GM18502 (cell line): Measurements from ENCODE around the gene OR2AK2.
"Not testable (repeated sequence)": the region's sequence is repeated elsewhere in the genome, so short reads cannot be mapped to it uniquely, and the experiment has no call there.

Experiments used
- ATAC-seq: cut with Tn5 transposase; IDR thresholded peaks from one replicate; pipeline ENCODE4 v1.9.1; 2021; ENCODE audit warnings: mild to moderate bottlenecking; ENCODE audit not compliant: unreplicated experiment, poor library complexity

Gene OR2AK2

GRCh38 chr1:247964933-247965332 lies at the start of gene OR2AK2:
Gene OR2AK2, plus strand, starts transcription at chr1:247965233. Its CDS starts 144 bp downstream, at chr1:247965377.
- ATAC-seq = no peak

- no peak for ATAC-seq
Measured at GRCh38 chr1:247919952-247920351, 45.1 kb upstream of the OR2AK2 start, which contains the start of gene OR2T8. Gene OR2T8, plus strand, starts transcription at chr1:247920252. Its CDS starts 766 bp downstream, at chr1:247921018.

- ATAC-seq = no peak
Measured at GRCh38 chr1:247923941-247924340, 41.1 kb upstream of the OR2AK2 start.

- no peak for ATAC-seq
Measured at GRCh38 chr1:247924868-247925267, 40.2 kb upstream of the OR2AK2 start, which contains the start of gene OR2AJ1. Gene OR2AJ1, plus strand, starts transcription at chr1:247924889. Its CDS starts 8,880 bp downstream, at chr1:247933769.

- no peak for ATAC-seq
Measured at GRCh38 chr1:247933989-247934388, 31.0 kb upstream of the OR2AK2 start.

- ATAC-seq = no peak
Measured at GRCh38 chr1:247935781-247936180, 29.3 kb upstream of the OR2AK2 start.

- ATAC-seq = no peak
Measured at GRCh38 chr1:247936415-247936814, 28.6 kb upstream of the OR2AK2 start.

GRCh38 chr1:247936965-247937734 lies 27.9 kb upstream of the OR2AK2 start:
- not testable (repeated sequence) for ATAC-seq

- no peak for ATAC-seq
Measured at GRCh38 chr1:247942624-247943023, 22.4 kb upstream of the OR2AK2 start.

- ATAC-seq = no peak
Measured at GRCh38 chr1:247948558-247948957, 16.5 kb upstream of the OR2AK2 start, which contains the start of gene OR2L8. Gene OR2L8, plus strand, starts transcription at chr1:247948858. Its CDS starts 0 bp downstream, at chr1:247948858.

- ATAC-seq = no peak
Measured at GRCh38 chr1:247953408-247953807, 11.6 kb upstream of the OR2AK2 start.

GRCh38 chr1:247961791-247962190 lies 3.2 kb upstream of the OR2AK2 start:
- ATAC-seq = no peak

- ATAC-seq = no peak
Measured at GRCh38 chr1:247962911-247963588, 2.0 kb upstream of the OR2AK2 start.

GRCh38 chr1:247966532-247967204 lies 1.6 kb downstream of the OR2AK2 start:
- peak; percentile 89 for ATAC-seq

GRCh38 chr1:247992986-247993385 lies 28.0 kb downstream of the OR2AK2 start:
- ATAC-seq = no peak

- ATAC-seq = no peak
Measured at GRCh38 chr1:247998811-247999210, 33.8 kb downstream of the OR2AK2 start.

- ATAC-seq = no peak
Measured at GRCh38 chr1:248000169-248000568, 35.1 kb downstream of the OR2AK2 start.

- ATAC-seq = no peak
Measured at GRCh38 chr1:248007778-248008177, 42.7 kb downstream of the OR2AK2 start.

- ATAC-seq = no peak
Measured at GRCh38 chr1:248009681-248010080, 44.6 kb downstream of the OR2AK2 start.

GRCh38 chr1:248013229-248013710 lies 48.2 kb downstream of the OR2AK2 start, which contains the start of gene OR2L5:
Gene OR2L5, plus strand, starts transcription at chr1:248013660. Its CDS starts 8,288 bp downstream, at chr1:248021948.
- ATAC-seq = no peak
